Smooth muscle cell of the umbilical artery (primary cell): ENCODE results near the gene JPH4. TPM values are rescaled to one million over a fixed set of nuclear protein-coding genes. Genes with fewer than 3 reads are reported as not detected.

Experiments
- total RNA-seq: library from RNA; depleted of rRNA; stranded (reverse); fragments of >200 nt; gene quantifications from 2 replicates; pipeline ENCODE4 v1.2.3, GENCODE V29; 2014

JPH4 gene
- not detected in 2 replicates for total RNA-seq

DNA sequence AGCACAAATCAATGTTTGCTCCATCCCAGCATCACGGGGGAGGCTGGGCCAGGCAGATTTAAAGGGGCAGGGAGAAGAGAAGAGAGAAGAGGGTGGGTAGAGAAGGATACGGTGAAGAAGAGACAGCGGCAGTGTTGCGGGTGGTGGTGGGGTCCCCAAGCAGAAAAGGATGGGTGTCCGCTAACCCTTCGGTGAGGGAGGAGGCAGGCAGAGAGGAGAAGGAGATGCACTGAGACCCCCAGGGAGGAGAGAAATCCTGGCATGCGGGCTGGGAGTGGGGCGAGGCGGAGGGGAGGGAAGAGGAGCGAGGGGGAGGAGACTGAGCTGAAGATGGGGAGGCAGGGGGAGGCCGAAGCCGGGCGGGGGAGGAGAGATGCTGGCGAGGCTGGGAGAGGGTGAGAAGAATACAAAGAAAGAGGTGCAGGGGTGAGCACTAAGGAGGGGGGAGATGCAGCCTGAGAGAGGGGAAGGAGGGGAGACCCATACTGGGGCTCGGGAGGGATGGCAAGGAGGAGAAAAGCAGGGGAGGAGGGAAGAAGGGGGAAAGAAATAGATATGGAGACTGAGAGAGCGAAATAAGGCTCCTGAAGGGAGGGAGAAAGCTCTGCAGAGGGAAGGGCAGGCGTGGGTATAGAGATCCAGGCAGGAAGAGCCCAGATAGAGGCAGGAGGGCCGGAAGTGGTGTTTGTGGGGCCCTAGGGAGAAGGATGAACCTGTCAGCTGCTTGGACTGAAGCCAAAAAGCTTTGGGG lies at the start of gene JPH4:
JPH4 (minus strand) TSS at position 231 of the 751 bp plus-strand sequence. CDS start 1,337 bp downstream, outside the sequence.

DNA sequence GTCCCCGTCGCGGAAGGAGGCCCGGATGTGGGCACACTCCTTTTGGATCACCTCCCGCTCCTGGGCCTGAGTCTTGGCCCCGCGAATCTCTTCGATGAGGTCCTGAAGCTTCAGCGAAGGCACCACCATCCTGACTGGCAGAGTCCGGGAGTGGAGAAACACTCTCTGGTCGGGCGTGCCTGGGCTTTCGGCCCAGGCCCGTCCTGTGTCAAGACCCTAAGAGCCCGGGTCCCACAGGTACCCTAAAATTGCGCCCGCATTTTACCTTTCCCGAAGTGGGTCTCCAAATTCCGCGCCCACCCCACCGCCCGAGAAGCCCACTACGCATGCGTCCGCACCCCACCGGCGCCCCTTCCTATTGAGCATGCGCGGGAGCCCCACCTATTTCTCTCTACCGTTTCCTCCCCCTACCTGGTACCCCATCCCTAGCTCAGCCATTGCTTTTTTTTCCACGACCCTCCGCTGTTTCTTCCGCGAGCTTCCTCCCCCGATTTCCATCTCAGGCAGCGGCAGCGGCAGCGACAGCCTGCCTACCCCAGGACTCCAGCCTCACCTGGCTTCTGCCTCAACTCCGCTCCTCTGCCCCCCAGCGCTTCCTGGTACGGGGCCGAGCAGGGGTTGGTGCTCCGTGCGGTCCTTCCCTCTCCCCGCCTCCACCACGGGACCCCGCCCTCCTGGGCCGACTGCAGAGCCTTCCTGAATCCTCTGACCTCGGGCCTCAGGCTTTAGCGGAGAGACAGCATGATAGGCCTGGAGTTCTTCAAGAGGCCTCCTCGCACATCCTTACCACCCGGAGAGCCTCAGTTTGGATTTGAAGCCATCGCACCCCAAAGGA lies 11.2 kb downstream of the JPH4 start, which contains the start of gene AP1G2:
AP1G2 (minus strand) TSS at position 606 of the 835 bp plus-strand sequence; CDS start at position 129, 477 bp downstream.

DNA sequence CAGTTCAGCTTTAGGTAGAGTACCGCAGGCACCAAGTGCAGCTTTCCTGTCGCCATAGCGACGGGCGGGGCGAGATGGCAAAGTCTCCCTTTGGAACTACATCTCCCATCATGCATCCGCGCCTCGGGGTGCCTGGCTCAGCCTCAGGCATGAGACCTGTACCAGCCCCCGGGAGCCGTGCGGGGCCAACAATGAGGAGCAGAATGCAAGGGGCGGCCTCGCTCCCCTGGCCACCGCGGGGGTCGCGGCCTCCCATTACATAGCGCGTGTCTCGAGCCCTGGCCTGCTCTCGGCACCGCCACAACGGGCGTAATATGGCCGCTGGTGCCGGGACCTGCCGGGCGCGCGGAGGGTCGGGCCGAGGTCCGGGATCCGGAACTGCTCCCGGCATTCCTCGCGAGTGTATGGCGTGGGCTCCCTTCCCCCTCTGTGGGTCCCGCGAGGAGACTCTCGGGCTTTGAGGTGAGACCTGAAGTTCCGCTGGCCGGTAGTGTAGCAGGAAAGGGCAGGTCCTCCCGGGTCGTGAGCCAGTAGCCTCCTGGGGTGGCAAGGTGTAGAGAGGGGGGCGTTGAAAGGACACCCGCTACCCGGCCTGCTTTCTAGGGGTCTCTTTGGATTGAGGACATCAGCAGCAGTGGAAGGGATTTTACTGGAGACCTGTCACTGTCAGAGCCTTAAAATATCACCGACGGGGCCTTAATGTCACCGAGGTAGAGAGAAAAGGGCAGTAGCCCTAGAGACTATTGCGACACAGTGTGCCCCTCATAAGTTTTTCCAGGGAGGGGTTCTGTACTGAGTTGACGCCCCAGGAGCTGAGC lies 22.5 kb downstream of the JPH4 start, which contains the start of gene THTPA:
THTPA (plus strand) TSS at position 390 of the 818 bp plus-strand sequence. CDS start 487 bp downstream, outside the sequence.

DNA sequence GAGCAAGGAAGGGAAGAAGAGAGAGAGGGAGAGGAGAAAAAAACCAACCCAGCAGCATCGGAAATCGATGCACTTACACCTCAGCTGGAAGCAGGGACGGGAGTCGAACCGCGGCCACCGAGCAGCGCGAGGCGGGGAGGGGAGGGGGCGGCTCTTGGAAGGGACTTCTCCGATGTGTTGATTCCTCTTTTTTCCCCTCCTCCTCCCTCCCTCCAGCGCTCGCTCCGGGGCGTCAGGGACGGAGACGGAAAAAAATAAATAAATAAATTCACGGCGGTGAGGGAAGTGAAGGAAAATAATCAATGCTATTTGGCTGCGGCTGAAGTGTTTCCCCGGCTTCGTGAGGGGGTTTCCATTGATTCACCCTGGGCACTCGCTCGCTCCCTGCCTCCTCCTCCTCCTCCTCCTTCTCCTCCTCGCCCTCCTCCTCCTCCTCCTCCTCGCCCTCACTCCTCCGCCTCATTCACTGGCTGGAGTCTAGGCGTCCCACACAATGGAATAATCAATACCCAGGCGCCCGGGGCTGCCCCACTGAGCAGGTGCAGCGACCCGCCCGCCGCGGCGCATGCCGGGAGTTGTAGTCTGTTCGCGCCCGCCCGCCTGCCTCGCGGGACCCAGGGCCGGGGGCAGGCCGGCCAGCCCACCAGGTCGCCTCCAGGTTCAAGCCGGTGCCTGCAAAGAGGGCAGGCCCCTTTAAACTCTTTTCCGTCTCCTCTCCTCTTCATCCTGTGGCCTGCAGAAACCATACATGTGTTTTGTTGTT lies 27.1 kb downstream of the JPH4 start, which contains the start of gene ZFHX2:
ZFHX2 (minus strand) TSS at position 500 of the 763 bp plus-strand sequence. CDS start 16,440 bp downstream, outside the sequence.

Other genes starting within 250 kb of the JPH4 start
- gene SLC22A17, start 225.9 kb downstream of the JPH4 start, total RNA-seq: 30.4 and 54.9 TPM in 2 replicates
- gene EFS, start 213.6 kb downstream of the JPH4 start, total RNA-seq: 1.8 and 5.6 TPM in 2 replicates
- not detected in 2 replicates for gene IL25, start 206.0 kb downstream of the JPH4 start, total RNA-seq
- not detected in 2 replicates for gene CMTM5, start 201.7 kb downstream of the JPH4 start, total RNA-seq
- not detected in 2 replicates for gene MYH6, start 170.5 kb downstream of the JPH4 start, total RNA-seq
- not detected in 2 replicates for gene MYH7, start 143.1 kb downstream of the JPH4 start, total RNA-seq
- 34.2 and 41.0 TPM in 2 replicates for gene NGDN, start 109.1 kb downstream of the JPH4 start, total RNA-seq
- 0.30 and 0.97 TPM in 2 replicates for gene ZFHX2, start 27.0 kb downstream of the JPH4 start, total RNA-seq
- gene THTPA, start 22.5 kb downstream of the JPH4 start, total RNA-seq: 13.0 and 24.3 TPM in 2 replicates
- gene AP1G2, start 11.0 kb downstream of the JPH4 start, total RNA-seq: 8.9 and 14.0 TPM in 2 replicates
- 1.3 and 3.9 TPM in 2 replicates for gene DHRS2, start 57.6 kb upstream of the JPH4 start, total RNA-seq